Left lobe of liver (tissue), 2 donors: ENCODE data around the gene PVR. TPM values are rescaled to one million over a fixed set of nuclear protein-coding genes. Genes with fewer than 3 reads are reported as not detected.

Experiments
- ATAC-seq: fragments of 200-7000 bp; cut with Tn5 transposase; one replicate; pipeline ENCODE4 v1.9.1; 2020; ENCODE audit warnings: mild to moderate bottlenecking, moderate library complexity
- DNase-seq: peaks from one replicate; pipeline ENCODE4 v3.0.0-alpha.2; 2020; ENCODE audit warnings: low spot score
- total RNA-seq: library from RNA; stranded (reverse); gene quantifications from one replicate; pipeline ENCODE4 v1.2.1, GENCODE V29; 2021
- donor health status: DM: no; HTN: no; CAD: no; lungs with moderate emphysema.
- donor health status: DM: no; HTN: yes; CAD: no.

PVR gene
- total RNA-seq, 1 donor from 2014 or later, result 29.6 TPM

DNA sequence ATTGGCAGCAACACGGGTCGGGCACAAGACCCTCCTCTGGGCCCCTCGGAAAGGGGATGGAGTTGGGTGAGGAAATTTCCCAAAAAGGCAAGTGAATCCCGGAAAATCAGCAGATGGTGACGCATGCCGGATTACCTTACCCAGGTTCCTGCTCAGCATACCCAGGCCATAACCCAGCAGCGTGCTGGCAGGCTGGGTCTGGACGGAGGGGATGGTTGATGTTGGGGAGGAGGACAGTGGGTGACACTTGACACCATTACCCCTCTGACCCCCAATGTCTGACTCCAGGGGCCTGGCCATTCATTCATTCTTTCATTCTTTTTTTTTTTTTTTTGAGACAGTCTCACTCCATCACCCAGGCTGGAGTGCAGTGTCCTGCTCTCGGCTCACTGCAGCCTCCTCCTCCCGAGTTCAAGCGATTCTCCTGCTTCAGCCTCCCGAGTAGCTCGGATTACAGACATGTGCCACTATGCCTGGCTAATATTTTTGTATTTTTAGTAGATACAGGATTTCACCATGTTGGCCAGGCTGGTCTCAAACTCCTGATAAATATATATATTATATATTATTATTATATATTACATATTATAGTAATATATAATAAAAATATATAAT, 799 bp downstream of the PVR start:
- ATAC-seq, result peak; percentile 61
- no peak for DNase-seq

DNA sequence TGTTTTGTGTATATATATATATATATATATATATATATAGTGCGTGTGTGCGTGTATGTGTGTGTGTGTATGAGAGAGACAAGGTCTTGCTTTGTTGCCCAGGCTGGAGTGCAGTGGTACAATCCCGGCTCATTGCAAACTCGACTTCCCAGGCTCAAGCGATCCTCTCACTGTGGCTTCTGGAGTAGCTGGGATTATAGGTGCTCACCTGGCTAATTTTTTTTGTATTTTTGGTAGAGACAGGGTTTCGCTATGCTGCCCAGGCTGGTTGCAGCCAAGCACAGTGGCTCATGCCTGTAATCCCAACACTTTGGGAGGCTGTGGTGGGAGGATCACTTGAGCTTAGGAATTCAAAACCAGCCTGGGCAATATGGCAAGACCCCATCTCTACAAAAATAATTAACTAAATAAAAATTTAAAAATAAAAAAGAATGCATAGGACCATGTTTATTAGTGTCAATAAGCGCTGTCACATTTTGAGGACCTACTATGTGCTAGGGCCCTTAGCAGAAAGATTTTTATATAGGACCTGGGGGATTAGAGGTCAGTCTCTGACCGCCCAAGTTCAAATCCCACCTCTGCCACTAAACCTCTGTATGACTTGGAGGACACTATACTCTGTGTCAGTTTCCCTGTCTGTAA, 1.8 kb downstream of the PVR start:
- DNase-seq, result no peak
- no peak for ATAC-seq

DNA sequence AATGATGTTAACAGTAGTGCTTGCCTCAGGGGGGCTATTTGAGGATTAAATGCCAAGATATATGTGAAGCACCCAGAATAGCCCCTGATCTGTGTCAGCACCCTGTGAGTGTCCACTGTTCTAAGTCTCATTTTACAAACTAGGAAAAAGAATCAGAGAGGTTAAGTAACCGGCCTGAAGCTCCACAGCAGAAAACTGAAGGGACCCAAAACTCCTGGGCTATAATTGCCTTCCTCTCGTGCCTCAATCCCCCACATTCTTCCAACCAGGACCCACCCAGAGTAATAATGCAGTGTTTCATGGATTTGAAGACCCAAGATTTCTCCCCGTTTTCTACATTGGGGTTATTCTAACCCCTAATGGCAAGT, 2.3 kb downstream of the PVR start:
- ATAC-seq, result no peak

DNA sequence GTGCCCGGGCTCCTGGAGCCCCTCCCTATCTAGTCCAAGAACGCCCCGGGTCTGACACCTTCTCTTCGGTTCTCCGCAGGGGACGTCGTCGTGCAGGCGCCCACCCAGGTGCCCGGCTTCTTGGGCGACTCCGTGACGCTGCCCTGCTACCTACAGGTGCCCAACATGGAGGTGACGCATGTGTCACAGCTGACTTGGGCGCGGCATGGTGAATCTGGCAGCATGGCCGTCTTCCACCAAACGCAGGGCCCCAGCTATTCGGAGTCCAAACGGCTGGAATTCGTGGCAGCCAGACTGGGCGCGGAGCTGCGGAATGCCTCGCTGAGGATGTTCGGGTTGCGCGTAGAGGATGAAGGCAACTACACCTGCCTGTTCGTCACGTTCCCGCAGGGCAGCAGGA, 3.4 kb downstream of the PVR start:
- DNase-seq, result no peak
- ATAC-seq, result no peak

More for the DNA sequence above, 2.3 kb downstream of the PVR start:
- DNase-seq, result no peak

DNA sequence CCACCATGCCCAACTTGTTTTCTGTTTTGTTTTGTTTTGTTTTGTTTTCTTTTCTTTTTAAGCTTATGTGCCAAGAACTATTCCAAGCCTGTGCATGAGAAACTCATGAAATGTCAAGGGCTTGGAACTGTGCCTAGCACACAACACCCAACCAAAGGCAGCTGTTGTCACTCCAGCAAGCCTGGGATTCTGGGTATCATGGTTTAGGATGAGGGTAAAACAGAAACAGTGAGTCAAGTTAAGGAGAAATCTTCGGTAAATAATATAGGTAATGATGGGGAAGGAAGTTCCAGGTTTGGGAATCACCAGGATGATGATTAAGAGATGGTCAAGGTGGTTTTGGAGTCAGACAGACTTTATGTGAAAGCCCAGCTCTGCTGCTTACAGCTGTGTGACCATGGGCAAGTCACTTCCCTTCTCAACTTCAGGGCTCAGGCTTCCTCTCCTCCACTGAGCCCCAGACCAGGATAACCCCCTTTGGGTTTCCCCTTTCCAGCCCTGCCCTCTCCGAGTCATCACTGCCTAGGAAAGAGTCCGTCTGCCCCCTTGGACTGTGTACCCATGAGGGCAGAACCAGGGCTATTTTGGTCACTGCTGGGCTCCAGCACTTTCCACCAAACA, 5.0 kb downstream of the PVR start:
- peak; percentile 62 for ATAC-seq
- peak; percentile 66 for DNase-seq

DNA sequence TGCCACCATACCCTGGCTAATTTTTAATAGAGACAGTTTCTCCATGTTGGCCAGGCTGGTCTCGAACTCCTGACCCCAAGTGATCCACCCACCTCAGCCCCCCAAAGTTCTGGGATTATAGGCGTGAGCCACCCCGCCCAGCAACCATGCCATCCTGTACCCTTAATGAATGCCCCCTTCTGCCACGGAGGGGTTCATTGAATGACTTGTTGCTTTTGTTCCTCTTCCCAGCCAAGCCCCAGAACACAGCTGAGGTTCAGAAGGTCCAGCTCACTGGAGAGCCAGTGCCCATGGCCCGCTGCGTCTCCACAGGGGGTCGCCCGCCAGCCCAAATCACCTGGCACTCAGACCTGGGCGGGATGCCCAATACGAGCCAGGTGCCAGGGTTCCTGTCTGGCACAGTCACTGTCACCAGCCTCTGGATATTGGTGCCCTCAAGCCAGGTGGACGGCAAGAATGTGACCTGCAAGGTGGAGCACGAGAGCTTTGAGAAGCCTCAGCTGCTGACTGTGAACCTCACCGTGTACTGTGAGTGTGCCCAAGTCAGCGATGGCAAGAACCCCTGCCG, 6.0 kb downstream of the PVR start:
- DNase-seq (peak; percentile 78), ATAC-seq (peak; percentile 57)

DNA sequence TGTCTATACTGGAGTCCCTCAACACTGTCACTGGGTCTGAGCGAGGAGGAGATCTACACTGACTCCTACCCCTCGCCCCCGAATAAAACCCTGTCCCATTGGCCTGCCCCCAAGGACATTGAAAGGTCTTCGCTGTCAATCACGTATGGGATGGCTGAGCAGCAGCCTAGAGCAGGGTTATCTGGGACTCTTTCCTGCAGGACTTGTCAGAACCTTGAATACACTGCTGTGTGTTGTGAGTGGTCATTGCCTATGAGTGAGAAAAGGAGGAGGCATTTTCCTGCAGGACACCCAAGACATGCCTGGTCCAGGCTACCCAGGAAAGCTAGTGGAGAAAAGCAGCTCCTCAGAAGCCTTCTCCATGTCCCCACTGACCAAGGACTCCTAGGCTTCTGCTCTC, 9.6 kb downstream of the PVR start:
- DNase-seq (no peak), ATAC-seq (no peak)

DNA sequence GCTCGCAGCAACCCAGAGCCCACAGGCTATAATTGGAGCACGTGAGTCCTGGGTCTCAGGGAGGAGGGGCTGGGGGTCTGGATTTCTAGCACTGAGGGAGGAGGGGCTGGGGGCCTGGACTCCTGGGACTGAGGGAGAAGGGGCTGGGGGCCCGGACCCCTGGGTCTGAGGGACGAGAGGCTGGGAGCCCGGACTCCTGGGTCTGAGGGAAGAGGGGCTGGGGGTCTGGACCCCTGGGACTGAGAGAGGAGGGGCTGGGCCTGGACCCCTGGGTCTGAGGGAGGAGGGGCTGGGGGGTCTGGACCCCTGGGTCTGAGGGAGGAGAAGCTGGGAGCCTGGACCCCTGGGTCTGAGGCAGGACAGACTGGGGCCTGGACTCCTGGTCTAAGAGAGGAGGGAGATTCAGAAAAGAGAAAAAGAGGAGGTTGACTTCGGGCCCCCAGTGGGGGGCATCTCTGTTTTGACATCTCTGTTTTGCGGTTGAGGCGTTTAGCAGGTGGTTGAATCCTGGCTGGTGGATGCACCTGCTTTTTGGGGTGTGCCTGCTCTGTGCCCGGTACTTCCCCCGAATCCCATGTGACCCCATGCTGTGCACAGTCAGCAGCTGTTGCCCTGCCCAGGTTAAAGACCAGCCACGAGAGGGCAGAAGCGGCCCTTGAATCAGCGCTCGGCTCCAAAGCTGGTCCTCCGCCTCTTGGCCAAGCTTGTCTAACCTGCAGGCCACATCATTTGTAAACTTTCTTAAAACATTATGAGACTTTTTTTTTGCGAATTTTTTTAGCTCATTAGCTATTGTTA, 10.5 kb downstream of the PVR start:
- ATAC-seq (peak; percentile 85), DNase-seq (peak; percentile 82)

DNA sequence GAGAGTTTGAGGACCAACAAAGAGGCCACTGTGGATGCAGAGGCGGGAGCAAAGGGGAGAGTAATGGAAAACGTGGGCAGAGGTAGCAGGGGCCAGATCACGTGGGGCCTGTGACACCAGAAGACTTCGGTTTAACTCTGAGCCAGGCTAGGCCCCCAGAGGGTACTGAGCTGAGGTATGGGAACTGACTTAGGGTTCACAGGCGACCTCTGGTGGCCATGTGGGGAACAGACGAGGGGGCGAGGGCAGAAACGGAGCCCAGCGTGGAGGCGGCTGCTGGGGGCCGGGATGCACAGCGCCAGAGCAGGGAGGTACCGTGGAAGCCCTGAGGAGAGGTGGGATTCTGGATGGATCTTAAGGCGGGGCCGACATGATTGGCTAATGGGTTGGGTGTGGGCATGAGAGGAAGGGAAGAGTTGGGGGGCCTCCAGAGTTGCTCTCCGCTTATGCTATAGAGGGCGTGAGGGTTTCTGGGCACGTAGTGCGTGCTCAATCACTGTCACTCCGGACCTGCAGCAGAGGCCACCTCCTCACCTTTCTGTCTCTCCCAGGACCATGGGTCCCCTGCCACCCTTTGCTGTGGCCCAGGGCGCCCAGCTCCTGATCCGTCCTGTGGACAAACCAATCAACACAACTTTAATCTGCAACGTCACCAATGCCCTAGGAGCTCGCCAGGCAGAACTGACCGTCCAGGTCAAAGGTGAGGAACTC, 13.7 kb downstream of the PVR start:
- peak; percentile 65 for ATAC-seq
- DNase-seq, result peak; percentile 57

DNA sequence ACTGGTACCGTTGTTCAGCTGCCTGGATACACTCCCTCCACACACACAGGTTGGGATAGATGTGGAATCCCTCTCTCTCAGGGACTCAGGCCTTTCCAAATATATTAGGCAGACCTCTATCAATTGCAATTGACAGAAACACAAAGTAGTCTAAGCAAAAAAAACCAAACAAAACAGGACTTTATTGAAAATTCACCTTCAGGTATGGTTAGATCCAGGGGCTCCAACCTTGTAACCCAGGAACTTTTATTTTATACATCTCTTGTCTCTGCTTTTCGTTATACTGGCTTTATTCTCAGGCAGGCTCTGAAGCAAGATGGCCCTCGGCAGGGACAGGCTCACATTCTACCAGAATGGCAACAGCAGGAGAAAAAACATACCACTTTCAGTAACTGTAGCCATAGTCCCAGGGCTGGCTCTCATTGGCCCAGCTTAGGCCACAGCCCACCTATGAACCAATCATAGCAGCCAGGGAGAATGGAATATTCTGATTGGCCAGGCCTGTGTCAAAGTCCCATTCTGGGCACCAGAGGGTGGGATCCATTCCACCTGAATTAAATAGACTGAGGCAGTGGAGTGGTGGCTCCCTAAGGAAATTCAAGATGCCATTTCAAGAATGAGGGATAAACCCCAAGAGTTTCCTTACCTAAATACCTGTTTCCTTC, 14.5 kb downstream of the PVR start:
- DNase-seq, result no peak
- ATAC-seq, result peak; percentile 16

DNA sequence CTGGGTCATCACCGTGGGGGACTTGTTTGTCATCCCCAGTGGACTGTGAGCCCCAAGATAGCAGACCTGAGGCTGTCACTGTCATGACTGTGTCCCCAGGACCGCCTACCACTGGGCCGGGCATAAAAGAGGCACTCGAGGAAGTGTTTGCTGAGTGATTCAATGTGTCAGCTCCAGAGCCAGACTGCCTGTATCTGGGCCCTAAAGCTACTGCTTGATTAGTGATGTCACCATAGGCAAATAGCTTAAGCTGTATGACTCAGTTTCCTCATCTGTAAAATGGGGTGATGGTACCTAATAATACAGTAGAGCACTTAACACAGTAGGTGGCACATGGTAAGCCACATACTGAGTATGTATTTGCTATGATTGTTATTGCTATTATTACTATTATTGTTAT, 16.4 kb downstream of the PVR start:
- ATAC-seq (no peak), DNase-seq (no peak)

DNA sequence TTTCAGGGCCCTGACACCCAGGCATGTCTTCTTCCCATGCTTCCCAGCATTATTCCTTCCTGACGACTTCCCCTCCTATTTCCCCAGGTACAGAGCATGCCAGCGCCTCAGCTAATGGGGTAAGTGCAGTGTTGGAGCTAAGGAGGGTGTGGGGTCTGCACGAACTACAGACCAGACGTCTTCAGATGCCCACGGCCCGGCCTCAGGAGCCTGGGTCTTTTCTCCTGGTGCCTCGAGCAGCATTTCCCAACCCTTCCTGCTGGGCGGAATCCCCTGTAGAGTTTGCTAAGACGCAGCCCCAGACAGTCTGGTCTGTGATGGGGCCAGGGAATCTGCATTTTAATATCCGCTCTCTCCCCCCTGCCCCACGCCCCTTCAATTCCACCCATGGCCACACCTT, 17.5 kb downstream of the PVR start:
- DNase-seq (no peak), ATAC-seq (no peak)

DNA sequence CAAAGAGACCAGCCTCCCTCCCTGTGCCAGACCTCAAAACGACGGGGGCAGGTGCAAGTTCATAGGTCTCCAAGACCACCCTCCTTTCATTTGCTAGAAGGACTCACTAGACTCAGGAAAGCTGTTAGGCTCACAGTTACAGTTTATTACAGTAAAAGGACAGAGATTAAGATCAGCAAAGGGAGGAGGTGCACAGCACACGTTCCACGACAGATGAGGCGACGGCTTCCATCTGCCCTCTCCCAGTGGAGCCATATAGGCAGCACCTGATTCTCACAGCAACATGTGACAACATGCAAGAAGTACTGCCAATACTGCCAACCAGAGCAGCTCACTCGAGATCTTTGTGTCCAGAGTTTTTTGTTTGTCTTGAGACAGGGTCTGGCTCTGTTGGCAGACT, 18.2 kb downstream of the PVR start:
- DNase-seq (no peak), ATAC-seq (no peak)

DNA sequence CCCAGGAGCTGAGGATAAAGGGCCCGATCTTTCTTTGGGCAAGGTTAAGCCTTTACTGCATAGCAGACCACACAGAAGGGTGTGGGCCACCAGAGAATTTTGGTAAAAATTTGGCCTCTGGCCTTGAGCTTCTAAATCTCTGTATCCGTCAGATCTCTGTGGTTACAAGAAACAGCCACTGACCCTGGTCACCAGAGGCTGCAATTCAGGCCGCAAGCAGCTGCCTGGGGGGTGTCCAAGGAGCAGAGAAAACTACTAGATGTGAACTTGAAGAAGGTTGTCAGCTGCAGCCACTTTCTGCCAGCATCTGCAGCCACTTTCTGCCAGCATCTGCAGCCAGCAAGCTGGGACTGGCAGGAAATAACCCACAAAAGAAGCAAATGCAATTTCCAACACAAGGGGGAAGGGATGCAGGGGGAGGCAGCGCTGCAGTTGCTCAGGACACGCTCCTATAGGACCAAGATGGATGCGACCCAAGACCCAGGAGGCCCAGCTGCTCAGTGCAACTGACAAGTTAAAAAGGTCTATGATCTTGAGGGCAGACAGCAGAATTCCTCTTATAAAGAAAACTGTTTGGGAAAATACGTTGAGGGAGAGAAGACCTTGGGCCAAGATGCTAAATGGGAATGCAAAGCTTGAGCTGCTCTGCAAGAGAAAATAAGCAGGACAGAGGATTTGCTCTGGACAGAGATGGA, 19.1 kb downstream of the PVR start:
- ATAC-seq (no peak), DNase-seq (no peak)

DNA sequence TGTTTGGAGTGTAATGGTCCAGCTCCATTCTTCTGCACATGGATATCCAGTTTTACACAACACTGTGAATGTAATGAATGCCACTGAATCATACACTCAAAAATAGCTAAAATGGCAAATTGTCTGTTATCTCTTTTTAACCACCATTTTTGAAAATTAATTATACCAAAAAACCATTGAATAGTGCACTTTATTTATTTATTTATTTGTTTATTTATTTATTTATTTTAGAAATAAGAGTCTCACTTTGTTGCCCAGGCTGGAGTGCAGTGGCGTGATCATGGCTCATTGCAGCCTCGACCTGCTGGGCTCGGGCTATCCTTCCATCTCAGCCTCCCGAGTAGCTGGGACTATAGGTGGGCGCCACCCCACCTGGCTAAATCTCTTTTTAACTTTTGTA, 20.3 kb downstream of the PVR start:
- no peak for ATAC-seq
- no peak for DNase-seq

DNA sequence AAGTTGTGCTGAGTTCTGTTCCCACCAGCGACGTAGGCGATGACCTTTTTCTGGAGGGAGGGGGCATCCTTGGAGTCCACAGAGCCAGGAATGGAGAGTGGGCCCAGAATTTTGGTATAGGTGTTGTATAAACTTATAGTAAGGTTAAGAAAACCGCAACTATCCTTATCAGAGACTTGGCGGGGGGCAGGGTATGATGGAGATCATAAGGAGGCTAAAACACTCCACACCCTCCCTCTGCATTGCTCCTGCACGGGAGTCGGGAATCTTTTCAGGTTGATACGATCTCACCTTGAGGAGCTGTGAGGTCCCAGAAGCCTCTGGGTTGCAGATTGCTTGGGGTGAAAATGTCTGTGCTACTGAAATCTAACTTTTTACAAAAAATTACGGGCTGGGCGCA, 21.3 kb downstream of the PVR start:
- DNase-seq, result no peak
- no peak for ATAC-seq

DNA sequence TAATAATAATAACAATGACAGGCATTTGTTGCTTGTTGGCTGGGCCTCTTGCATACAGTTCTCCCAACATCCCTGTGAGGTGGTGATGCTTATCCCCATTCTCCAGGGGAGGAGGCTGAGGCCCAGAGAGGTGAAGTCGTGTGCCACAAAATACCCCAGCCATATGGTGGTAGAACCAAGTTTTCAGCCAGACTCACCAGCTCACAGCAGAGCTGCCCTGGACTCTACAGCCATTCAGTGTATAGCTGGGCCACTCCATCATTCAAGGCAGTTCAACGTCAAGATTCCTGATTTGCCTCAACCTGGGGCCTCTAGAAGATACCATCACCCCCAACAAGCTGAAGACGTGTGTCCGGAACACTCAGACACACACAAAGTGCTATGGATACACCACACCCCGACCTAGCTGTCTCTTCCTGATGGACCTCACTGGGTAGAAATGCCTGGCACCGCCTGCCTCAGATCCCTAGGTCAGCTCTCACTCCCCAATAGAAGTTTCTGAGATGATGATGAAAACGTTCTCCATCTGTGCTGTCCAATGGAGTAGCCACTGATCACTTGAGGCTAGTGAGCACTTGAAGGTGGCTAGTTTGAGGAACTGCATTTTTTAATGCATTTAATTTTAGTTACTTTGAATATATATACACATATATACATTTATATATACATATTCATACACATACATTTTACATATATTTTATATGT, 23.3 kb downstream of the PVR start:
- ATAC-seq (peak; percentile 29), DNase-seq (no peak)

DNA sequence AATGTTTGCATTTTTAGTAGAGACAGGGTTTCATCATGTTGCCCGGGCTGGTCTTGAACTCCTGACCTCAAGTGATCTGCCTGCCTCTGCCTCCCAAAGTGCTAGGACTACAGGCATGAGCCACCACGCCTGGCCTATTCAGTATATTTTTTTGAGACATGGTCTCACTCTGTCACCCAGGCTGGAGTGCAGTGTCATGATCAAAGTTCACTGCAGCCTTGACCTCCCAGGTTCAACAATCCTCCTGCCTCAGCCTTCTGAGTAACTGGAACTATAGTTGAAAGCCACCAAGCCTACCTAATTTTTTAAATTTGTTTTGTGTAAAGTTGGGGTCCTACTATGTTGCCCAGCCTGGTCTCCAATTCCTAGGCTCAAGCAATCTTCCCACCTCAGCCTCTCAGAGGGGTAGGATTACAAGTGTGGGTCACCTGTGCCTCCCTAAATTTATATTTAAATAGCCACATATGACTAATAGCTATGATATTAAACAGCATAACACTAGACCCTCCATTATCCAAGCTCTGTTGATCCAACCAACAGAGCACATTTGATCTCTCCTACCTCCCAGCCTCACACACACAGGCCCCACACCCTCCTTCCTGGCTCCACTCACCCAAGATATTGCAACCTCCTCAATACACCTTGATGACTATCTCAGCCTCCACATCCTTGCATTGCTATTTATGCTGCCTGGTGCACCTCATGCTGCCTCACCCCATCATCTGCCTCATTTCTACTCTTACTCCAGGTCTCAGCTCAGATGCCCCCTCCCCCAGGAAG, 25.5 kb downstream of the PVR start:
- ATAC-seq (peak; percentile 16), DNase-seq (no peak)
